Measurements from ENCODE around the gene CD74.

GRCh38 chr5:150406103-150406722 lies 6.5 kb downstream of the CD74 start:
- TF ChIP-seq CTCF (IDR thresholded peaks at IDR 0.05; ENCODE audit: low read depth, low read length) (no peak), EZH2phosphoT487 (IDR thresholded peaks at IDR 0.05; ENCODE audit: low read depth) (no peak)

All from OCI-LY3 (cell line).